Measurements from ENCODE around the gene SDK1.

The SDK1 gene

DNA sequence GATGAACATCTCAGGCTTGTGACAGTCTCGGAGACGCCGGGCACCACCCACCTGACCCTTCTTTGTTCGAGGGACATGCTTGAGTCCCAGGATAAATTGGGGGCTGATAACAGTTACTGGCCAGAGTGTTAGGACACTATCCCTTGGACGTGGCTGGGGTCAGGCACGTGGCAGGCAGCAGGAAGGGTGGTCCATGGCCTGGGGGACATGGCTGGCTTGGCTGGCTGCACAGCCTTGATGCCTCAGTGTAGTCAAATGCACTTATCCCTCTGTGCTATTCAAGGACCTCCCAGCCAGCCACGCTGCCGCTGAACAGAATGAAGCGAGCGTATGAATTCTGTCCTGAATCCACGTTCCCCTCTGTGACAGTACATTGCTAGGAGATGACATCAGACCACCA is 719.0 kb downstream of the SDK1 start:
- ChIA-PET CTCF (no interaction called here), POLR2A (no interaction called here)
- DNase-seq (ENCODE audit: extremely low spot score), result no peak
- TF ChIP-seq ARNT (IDR thresholded peaks at IDR 0.05) (no peak), LEF1 (IDR thresholded peaks at IDR 0.05; ENCODE audit: borderline replicate concordance) (no peak), FOXK2 (IDR thresholded peaks at IDR 0.05) (no peak), PKNOX1 (IDR thresholded peaks at IDR 0.05) (no peak), HDGF (IDR thresholded peaks at IDR 0.05; ENCODE audit: borderline replicate concordance) (no peak), ELF4 (IDR thresholded peaks at IDR 0.05) (no peak), BHLHE40 (IDR thresholded peaks at IDR 0.05; ENCODE audit: borderline replicate concordance) (no peak), NFRKB (IDR thresholded peaks at IDR 0.05) (no peak), FOXM1 (IDR thresholded peaks at IDR 0.05; ENCODE audit: borderline replicate concordance) (no peak), L3MBTL2 (conservative IDR thresholded peaks at IDR 0.05) (no peak), SUZ12 (IDR thresholded peaks at IDR 0.05) (no peak), FOXA1 (IDR thresholded peaks at IDR 0.05) (no peak), CTBP1 (IDR thresholded peaks at IDR 0.05; ENCODE audit: borderline replicate concordance) (no peak)

GRCh38 chr7:4021413-4021812 is 720.4 kb downstream of the SDK1 start:
- DNase-seq (ENCODE audit: extremely low spot score), result no peak
- CTCF ChIA-PET, result no interaction called here
- POLR2A ChIA-PET, result no interaction called here
- no peak for TF ChIP-seq FOXM1 (IDR thresholded peaks at IDR 0.05; ENCODE audit: borderline replicate concordance)
- no peak for TF ChIP-seq CTBP1 (IDR thresholded peaks at IDR 0.05; ENCODE audit: borderline replicate concordance)
- no peak for TF ChIP-seq SUZ12 (IDR thresholded peaks at IDR 0.05)
- TF ChIP-seq TARDBP (IDR thresholded peaks at IDR 0.05), result no peak
- no peak for TF ChIP-seq ELF4 (IDR thresholded peaks at IDR 0.05)
- TF ChIP-seq BHLHE40 (IDR thresholded peaks at IDR 0.05; ENCODE audit: borderline replicate concordance), result no peak
- no peak for TF ChIP-seq HDGF (IDR thresholded peaks at IDR 0.05; ENCODE audit: borderline replicate concordance)
- no peak for TF ChIP-seq ARNT (IDR thresholded peaks at IDR 0.05)
- no peak for TF ChIP-seq PKNOX1 (IDR thresholded peaks at IDR 0.05)
- no peak for TF ChIP-seq L3MBTL2 (conservative IDR thresholded peaks at IDR 0.05)
- no peak for TF ChIP-seq ZNF384 (IDR thresholded peaks at IDR 0.05)
- no peak for TF ChIP-seq FOXA1 (IDR thresholded peaks at IDR 0.05)
- no peak for TF ChIP-seq FOXK2 (IDR thresholded peaks at IDR 0.05)

GRCh38 chr7:4022265-4022664 is 721.2 kb downstream of the SDK1 start:
- TF ChIP-seq TARDBP (IDR thresholded peaks at IDR 0.05) (no peak), NFRKB (IDR thresholded peaks at IDR 0.05) (no peak)
- POLR2A ChIA-PET, result no interaction called here
- CTCF ChIA-PET, result no interaction called here
- DNase-seq (ENCODE audit: extremely low spot score), result no peak

GRCh38 chr7:4023502-4023901 is 722.5 kb downstream of the SDK1 start:
- CTCF ChIA-PET, result no interaction called here
- no peak for TF ChIP-seq BHLHE40 (IDR thresholded peaks at IDR 0.05; ENCODE audit: borderline replicate concordance)
- no peak for TF ChIP-seq ZNF384 (IDR thresholded peaks at IDR 0.05)
- TF ChIP-seq ARNT (IDR thresholded peaks at IDR 0.05), result no peak
- no peak for TF ChIP-seq LEF1 (IDR thresholded peaks at IDR 0.05; ENCODE audit: borderline replicate concordance)
- no peak for TF ChIP-seq FOXM1 (IDR thresholded peaks at IDR 0.05; ENCODE audit: borderline replicate concordance)
- no peak for TF ChIP-seq SUZ12 (IDR thresholded peaks at IDR 0.05)
- TF ChIP-seq CTBP1 (IDR thresholded peaks at IDR 0.05; ENCODE audit: borderline replicate concordance), result no peak
- TF ChIP-seq HDGF (IDR thresholded peaks at IDR 0.05; ENCODE audit: borderline replicate concordance), result no peak
- TF ChIP-seq FOXA1 (IDR thresholded peaks at IDR 0.05), result no peak
- TF ChIP-seq FOXK2 (IDR thresholded peaks at IDR 0.05), result no peak
- no peak for TF ChIP-seq TARDBP (IDR thresholded peaks at IDR 0.05)
- no peak for TF ChIP-seq SP1 (IDR thresholded peaks at IDR 0.05)
- no peak for TF ChIP-seq ELF4 (IDR thresholded peaks at IDR 0.05)
- TF ChIP-seq PKNOX1 (IDR thresholded peaks at IDR 0.05), result no peak
- no peak for DNase-seq (ENCODE audit: extremely low spot score)
- POLR2A ChIA-PET, result no interaction called here

- CTCF ChIA-PET, result no interaction called here
- no peak for TF ChIP-seq PKNOX1 (IDR thresholded peaks at IDR 0.05)
- POLR2A ChIA-PET, result no interaction called here
- DNase-seq (ENCODE audit: extremely low spot score), result no peak
These were observed 723.1 kb downstream of the SDK1 start for GRCh38 chr7:4024133-4024532.

DNA sequence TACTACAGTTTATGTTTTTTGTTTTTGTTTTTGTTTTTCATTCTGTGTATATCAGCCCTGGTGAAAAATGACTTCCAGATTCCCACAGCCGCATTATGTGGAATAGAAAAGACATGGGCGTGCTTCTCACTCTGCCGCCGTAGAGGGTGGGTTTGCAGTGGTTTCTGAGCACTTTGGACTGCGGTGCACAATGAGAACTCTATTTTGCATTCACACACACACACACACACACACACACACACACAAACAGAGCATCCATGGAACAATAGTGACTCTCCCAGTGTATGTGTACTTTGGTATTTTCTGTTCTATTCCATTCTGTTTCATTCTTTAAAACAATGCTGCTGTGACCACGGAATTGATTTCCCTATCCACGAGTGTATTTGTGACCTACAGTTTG is 723.8 kb downstream of the SDK1 start:
- ChIA-PET CTCF (no interaction called here), POLR2A (no interaction called here)
- no peak for DNase-seq (ENCODE audit: extremely low spot score)
- TF ChIP-seq L3MBTL2 (conservative IDR thresholded peaks at IDR 0.05) (no peak), SUZ12 (IDR thresholded peaks at IDR 0.05) (no peak), ARNT (IDR thresholded peaks at IDR 0.05) (no peak), ELF4 (IDR thresholded peaks at IDR 0.05) (no peak), BHLHE40 (IDR thresholded peaks at IDR 0.05; ENCODE audit: borderline replicate concordance) (no peak)

- DNase-seq (ENCODE audit: extremely low spot score), result no peak
- ChIA-PET POLR2A (no interaction called here), CTCF (no interaction called here)
- TF ChIP-seq TARDBP (IDR thresholded peaks at IDR 0.05) (no peak), HDGF (IDR thresholded peaks at IDR 0.05; ENCODE audit: borderline replicate concordance) (no peak), PKNOX1 (IDR thresholded peaks at IDR 0.05) (no peak), SP1 (IDR thresholded peaks at IDR 0.05) (no peak), FOXA1 (IDR thresholded peaks at IDR 0.05) (no peak), SUZ12 (IDR thresholded peaks at IDR 0.05) (no peak), LEF1 (IDR thresholded peaks at IDR 0.05; ENCODE audit: borderline replicate concordance) (no peak), BHLHE40 (IDR thresholded peaks at IDR 0.05; ENCODE audit: borderline replicate concordance) (no peak), NFRKB (IDR thresholded peaks at IDR 0.05) (no peak), L3MBTL2 (conservative IDR thresholded peaks at IDR 0.05) (no peak), ELF4 (IDR thresholded peaks at IDR 0.05) (no peak), CTBP1 (IDR thresholded peaks at IDR 0.05; ENCODE audit: borderline replicate concordance) (no peak), ZNF384 (IDR thresholded peaks at IDR 0.05) (no peak), ARNT (IDR thresholded peaks at IDR 0.05) (no peak)
These were observed 724.2 kb downstream of the SDK1 start for GRCh38 chr7:4025210-4025609.
